Omental fat pad (tissue), 4 donors: Measurements from ENCODE around the gene FBXO22. TPM values are rescaled to one million over a fixed set of nuclear protein-coding genes. Genes with fewer than 3 reads are reported as not detected.
"Not testable (repeated sequence)": the region's sequence is repeated elsewhere in the genome, so short reads cannot be mapped to it uniquely, and the experiment has no call there.

Experiments used
- ATAC-seq: fragments of 150-250 bp; one replicate; pipeline ENCODE4 v1.9.1; 2016; ENCODE audit warnings: mild to moderate bottlenecking, moderate library complexity; ENCODE audit not compliant: low FRiP score
- DNase-seq: peaks from one replicate; pipeline ENCODE4 v3.0.0-alpha.2; 2019; ENCODE audit warnings: low spot score
- total RNA-seq, 4 donors: library from RNA; depleted of rRNA; stranded (reverse); fragments of >200 nt; gene quantifications; one replicate each; pipeline ENCODE4 v1.1.0, GENCODE V29; 2016
- TF ChIP-seq, protein P1 (sequence below), 3 donors: fragments of 450-650 bp; IDR thresholded peaks; one replicate each; pipeline ENCODE4 v1.5.1; 2016 to 2017; ENCODE audit warnings: antibody characterized with exemption in 3 of 3, mild to moderate bottlenecking in 3 of 3, moderate library complexity in 2 of 3

Gene FBXO22
- total RNA-seq, 4 donors from 2014 or later = 9.8 to 14.5 (median 11.7) TPM

- no peak for ATAC-seq
- no peak for DNase-seq
- TF ChIP-seq, protein P1, sequence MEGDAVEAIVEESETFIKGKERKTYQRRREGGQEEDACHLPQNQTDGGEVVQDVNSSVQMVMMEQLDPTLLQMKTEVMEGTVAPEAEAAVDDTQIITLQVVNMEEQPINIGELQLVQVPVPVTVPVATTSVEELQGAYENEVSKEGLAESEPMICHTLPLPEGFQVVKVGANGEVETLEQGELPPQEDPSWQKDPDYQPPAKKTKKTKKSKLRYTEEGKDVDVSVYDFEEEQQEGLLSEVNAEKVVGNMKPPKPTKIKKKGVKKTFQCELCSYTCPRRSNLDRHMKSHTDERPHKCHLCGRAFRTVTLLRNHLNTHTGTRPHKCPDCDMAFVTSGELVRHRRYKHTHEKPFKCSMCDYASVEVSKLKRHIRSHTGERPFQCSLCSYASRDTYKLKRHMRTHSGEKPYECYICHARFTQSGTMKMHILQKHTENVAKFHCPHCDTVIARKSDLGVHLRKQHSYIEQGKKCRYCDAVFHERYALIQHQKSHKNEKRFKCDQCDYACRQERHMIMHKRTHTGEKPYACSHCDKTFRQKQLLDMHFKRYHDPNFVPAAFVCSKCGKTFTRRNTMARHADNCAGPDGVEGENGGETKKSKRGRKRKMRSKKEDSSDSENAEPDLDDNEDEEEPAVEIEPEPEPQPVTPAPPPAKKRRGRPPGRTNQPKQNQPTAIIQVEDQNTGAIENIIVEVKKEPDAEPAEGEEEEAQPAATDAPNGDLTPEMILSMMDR (IDR thresholded peaks at IDR 0.05) = no peak
Measured at GRCh38 chr15:75867449-75867848, 36.2 kb upstream of the FBXO22 start.

DNA sequence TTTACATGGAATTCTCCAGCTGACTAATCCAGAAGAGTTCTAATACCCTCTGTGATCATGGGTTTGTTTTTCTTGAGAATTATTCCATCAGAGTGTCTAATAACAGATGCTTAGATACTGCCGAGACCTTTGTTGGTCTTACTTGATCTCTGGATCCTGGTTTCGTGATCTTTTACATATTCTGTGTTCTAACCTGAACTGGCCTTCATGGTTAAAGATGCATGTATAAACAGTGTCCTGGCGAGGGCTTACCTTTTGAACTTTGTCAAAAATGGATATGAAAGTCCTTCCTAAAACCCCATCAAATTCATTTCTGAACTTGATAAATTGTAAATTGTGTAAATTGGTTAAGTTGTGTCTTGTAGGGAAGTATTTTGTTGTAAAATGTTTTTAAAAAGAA, 35.7 kb upstream of the FBXO22 start:
- ATAC-seq (no peak), DNase-seq (no peak)
- TF ChIP-seq, protein P1 (IDR thresholded peaks at IDR 0.05) = no peak

GRCh38 chr15:75869446-75869845, 34.2 kb upstream of the FBXO22 start:
- DNase-seq (no peak), ATAC-seq (no peak)
- TF ChIP-seq, protein P1 (IDR thresholded peaks at IDR 0.05) = no peak

GRCh38 chr15:75871589-75871988, 32.1 kb upstream of the FBXO22 start:
- not testable (repeated sequence) for ATAC-seq, DNase-seq

DNA sequence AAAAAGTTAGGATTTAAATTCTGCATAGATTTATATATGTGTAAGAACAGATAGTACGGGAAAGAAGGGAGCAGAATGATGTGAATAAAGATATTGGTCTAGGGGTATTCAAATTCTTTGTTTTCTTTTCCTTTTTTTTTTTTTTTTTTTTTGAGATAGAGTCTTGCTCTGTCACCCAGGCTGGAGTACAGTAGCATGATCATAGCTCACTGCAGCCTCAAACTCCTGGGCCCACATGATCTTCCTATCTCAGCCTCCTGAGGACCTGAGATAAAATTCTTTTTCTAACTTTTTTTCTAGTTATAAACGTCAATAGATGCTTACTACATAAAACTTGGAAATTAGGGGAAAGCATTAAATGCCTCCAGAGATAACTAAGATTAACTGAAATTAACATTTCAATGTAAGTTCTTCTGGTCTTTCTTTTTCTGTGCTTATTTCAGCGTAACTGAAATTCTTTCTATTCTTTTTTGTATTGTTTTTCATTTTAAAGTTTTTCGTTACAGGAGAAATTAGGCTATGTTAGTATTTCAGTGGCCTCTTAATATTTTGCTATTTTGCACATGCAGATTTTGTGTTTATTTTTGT, 31.2 kb upstream of the FBXO22 start:
- ATAC-seq = no peak
- TF ChIP-seq, protein P1 (IDR thresholded peaks at IDR 0.05) = no peak
- DNase-seq = no peak

GRCh38 chr15:75884041-75884440, 19.6 kb upstream of the FBXO22 start:
- no peak for ATAC-seq
- TF ChIP-seq, protein P1 (IDR thresholded peaks at IDR 0.05) = no peak
- no peak for DNase-seq

DNA sequence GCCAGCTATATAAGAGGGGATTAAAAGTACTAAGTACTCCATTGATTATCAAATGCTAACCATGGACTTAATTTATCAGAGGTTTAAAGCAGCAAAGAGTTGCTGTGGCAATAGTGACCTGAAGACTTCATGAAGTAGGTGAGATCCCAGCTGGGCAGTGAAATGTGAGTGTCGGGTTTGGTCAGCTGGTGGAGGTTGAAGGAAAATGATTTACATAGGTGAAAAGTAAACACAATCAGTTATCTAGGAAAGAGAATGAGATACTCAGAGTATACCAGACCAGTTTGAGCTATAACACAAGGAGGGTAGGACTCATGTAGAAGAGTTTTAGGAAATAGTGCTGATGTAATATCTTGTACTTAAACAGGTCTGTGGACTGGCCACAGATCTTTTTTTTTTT, 16.5 kb upstream of the FBXO22 start:
- ATAC-seq (no peak), DNase-seq (no peak)
- TF ChIP-seq, protein P1 (IDR thresholded peaks at IDR 0.05) = no peak
